ENCODE data around the gene MRPL23. TPM values are rescaled to one million over a fixed set of nuclear protein-coding genes. Genes with fewer than 3 reads are reported as not detected.

The MRPL23 gene
- total and polyA plus RNA-seq, 2 donors (not counting 3 experiments of a cell fraction or from before 2014, with no cell fraction given) = 72.7 to 222 TPM

- intact Hi-C loops (cut with micrococcal nuclease) (no loop called here), dilution Hi-C loops (cut with MboI; ENCODE audit: extremely low pct_ligation_motif_present, low sequenced_read_pairs) (no loop called here)
- DNase-seq (ENCODE audit: low read depth, low spot score) = no peak
- Histone ChIP-seq H3K79me2 (ENCODE audit: control insufficient read depth, insufficient read depth, low read length) (no peaks in the 10 kb centered on the region), H3K9ac (replicated peaks; ENCODE audit: extremely low read depth, insufficient read depth, low read length) (no peak overlapping the region), H3K9me1 (replicated peaks; ENCODE audit: control insufficient read depth, extremely low read depth, insufficient read depth, low read length) (no peaks in the 10 kb centered on the region), H2AFZ (ENCODE audit: low read depth, low read length) (no peak overlapping the region), H3K36me3 (ENCODE audit: control insufficient read depth in 2 of 2, extremely low read depth in 1 of 2, insufficient read depth in 2 of 2, low read length in 2 of 2) (no peaks in the 10 kb centered on the region), H3K4me2 (ENCODE audit: insufficient read depth, low read length) (no peak overlapping the region), H3K9me3 (replicated peaks; ENCODE audit: control insufficient read depth, insufficient read depth, low read length) (no peaks in the 10 kb centered on the region), H4K20me1 (replicated peaks; ENCODE audit: control insufficient read depth, extremely low read depth, insufficient read depth, low read length) (no peaks in the 10 kb centered on the region), H3K4me1 (ENCODE audit: control insufficient read depth, extremely low read depth, insufficient read depth, low read length) (no peaks in the 10 kb centered on the region), H3K27ac (ENCODE audit: insufficient read depth, low read depth, low read length) (no peak overlapping the region), H3K4me3 (replicated peaks in 1 of 3; ENCODE audit: insufficient read depth in 1 of 3, low read depth in 1 of 3, low read length in 3 of 3) (no peak overlapping the region), H3K27me3 (ENCODE audit: control insufficient read depth in 2 of 2, insufficient read depth in 2 of 2, low read length in 2 of 2) (peaks cover 17 to 23% of the 10 kb centered on the region in 2 experiments)
- TF ChIP-seq FOS (IDR thresholded peaks at IDR 0.05; ENCODE audit: borderline replicate concordance, insufficient read depth, low read length) (no peak), POLR2A (IDR thresholded peaks at IDR 0.05; ENCODE audit: low read depth, low read length) (no peak), CTCF (IDR thresholded peaks at IDR 0.05; ENCODE audit: extremely low read depth in 1 of 2, insufficient read depth in 1 of 2, low read depth in 1 of 2, low read length in 2 of 2) (no peak), MYC (IDR thresholded peaks at IDR 0.05; ENCODE audit: low read depth, low read length) (no peak), JUN (IDR thresholded peaks at IDR 0.05; ENCODE audit: borderline replicate concordance, insufficient read depth, insufficient read length, low read depth) (no peak), POLR2AphosphoS5 (IDR thresholded peaks at IDR 0.05; ENCODE audit: insufficient read depth, low read depth, low read length) (no peak), EZH2 (IDR thresholded peaks at IDR 0.05; ENCODE audit: borderline replicate concordance, low read depth, low read length, severe bottlenecking) (no peak), GATA2 (IDR thresholded peaks at IDR 0.05; ENCODE audit: insufficient read depth, insufficient read length, low read depth, low read length) (no peak)
- TF ChIP-seq, protein P1, sequence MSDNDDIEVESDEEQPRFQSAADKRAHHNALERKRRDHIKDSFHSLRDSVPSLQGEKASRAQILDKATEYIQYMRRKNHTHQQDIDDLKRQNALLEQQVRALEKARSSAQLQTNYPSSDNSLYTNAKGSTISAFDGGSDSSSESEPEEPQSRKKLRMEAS (IDR thresholded peaks at IDR 0.05; ENCODE audit: insufficient read depth, insufficient read length) = no peak
- no TSS peak for BruUV-seq (replicated peaks)
- POLR2A ChIA-PET = no interaction called here
- CTCF ChIA-PET = interaction anchor here (0.7 to 3.7 kb wide), 3 partner anchors 17 to 257 kb away, joined by 3 to 21 read pairs (median 3); no protein-coding TSS in a partner anchor
- FAIRE-seq = no peak
These were observed 48.0 kb upstream of the MRPL23 start for GRCh38 chr11:1899090-1899489.
